ENCODE measurements around the gene CUTC.

The CUTC gene

GRCh38 chr10:99796928-99797327 lies 64.9 kb downstream of the CUTC start:
- no peak overlapping the region for H3K27ac ChIP-seq
- TF ChIP-seq CTCF (conservative IDR thresholded peaks at IDR 0.05) (no peak), ZFX (IDR thresholded peaks at IDR 0.05) (no peak)

GRCh38 chr10:99798031-99798430 lies 66.0 kb downstream of the CUTC start:
- no peak overlapping the region for H3K27ac ChIP-seq
- TF ChIP-seq CTCF (conservative IDR thresholded peaks at IDR 0.05): no peak
- TF ChIP-seq ZFX (IDR thresholded peaks at IDR 0.05): no peak

GRCh38 chr10:99798920-99799319 lies 66.9 kb downstream of the CUTC start:
- H3K27ac ChIP-seq: no peak overlapping the region
- no peak for TF ChIP-seq CTCF (conservative IDR thresholded peaks at IDR 0.05)
- no peak for TF ChIP-seq ZFX (IDR thresholded peaks at IDR 0.05)

- no peak overlapping the region for H3K27ac ChIP-seq
- no peak for TF ChIP-seq CTCF (conservative IDR thresholded peaks at IDR 0.05)
- TF ChIP-seq ZFX (IDR thresholded peaks at IDR 0.05): no peak
These were observed 67.6 kb downstream of the CUTC start for GRCh38 chr10:99799613-99800012.

- no peak overlapping the region for H3K27ac ChIP-seq
- TF ChIP-seq ZFX (IDR thresholded peaks at IDR 0.05) (no peak), CTCF (conservative IDR thresholded peaks at IDR 0.05) (no peak)
These were observed 72.4 kb downstream of the CUTC start for GRCh38 chr10:99804471-99804870.

GRCh38 chr10:99805190-99805589 lies 73.2 kb downstream of the CUTC start:
- H3K27ac ChIP-seq: no peak overlapping the region
- TF ChIP-seq CTCF (conservative IDR thresholded peaks at IDR 0.05) (no peak), ZFX (IDR thresholded peaks at IDR 0.05) (no peak)
